ENCODE measurements around the gene ADRB1.

The ADRB1 gene
- long read RNA-seq, donor 1, result 0 reads
- long read RNA-seq, donor 2, result 0 reads
- long read RNA-seq, donor 3, result 0 reads
- long read RNA-seq, donor 4, partial matches to known transcripts, result 0 of 1 reads
- long read RNA-seq, donor 4, other reads (novel, unspliced or antisense), result 0 of 1 reads
- long read RNA-seq, donor 5, partial matches to known transcripts, result 0 of 1 reads
- long read RNA-seq, donor 5, other reads (novel, unspliced or antisense), result 0 of 1 reads
- long read RNA-seq, donor 6, partial matches to known transcripts, result 0 of 1 reads
- long read RNA-seq, donor 6, other reads (novel, unspliced or antisense), result 0 of 1 reads
- long read RNA-seq, donor 7, result 0 reads
- long read RNA-seq, donor 8, result 0 reads

GRCh38 chr10:114043532-114044246 lies at the start of gene ADRB1:
Gene ADRB1 (plus strand): TSS chr10:114043866. CDS start chr10:114044133, 267 bp downstream.
- no peak for DNase-seq

- DNase-seq, result no peak
Observed at GRCh38 chr10:113995201-113995600, 48.5 kb upstream of the ADRB1 start.

DNA sequence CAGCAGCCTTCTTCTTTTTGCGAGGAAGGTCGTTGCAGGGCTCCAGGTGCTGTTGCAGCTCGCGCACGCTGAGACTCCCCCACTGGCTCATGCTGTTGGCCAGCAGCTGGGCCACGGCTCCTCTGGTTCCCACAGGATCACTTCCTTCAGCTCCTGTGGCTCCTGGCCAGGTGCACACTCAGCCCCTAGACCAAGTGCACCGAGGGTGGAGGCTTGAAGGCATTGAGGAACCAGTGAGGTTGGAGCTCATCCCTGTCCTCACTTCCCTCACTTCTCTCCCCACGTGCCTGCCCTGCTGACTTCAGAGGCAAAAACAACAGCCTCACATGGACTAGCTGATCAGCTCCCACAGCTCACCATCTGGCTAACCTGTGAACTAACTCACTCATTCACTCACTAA lies 46.2 kb upstream of the ADRB1 start:
- no peak for DNase-seq

- no peak for DNase-seq
Observed at GRCh38 chr10:113999531-113999930, 44.1 kb upstream of the ADRB1 start.

DNA sequence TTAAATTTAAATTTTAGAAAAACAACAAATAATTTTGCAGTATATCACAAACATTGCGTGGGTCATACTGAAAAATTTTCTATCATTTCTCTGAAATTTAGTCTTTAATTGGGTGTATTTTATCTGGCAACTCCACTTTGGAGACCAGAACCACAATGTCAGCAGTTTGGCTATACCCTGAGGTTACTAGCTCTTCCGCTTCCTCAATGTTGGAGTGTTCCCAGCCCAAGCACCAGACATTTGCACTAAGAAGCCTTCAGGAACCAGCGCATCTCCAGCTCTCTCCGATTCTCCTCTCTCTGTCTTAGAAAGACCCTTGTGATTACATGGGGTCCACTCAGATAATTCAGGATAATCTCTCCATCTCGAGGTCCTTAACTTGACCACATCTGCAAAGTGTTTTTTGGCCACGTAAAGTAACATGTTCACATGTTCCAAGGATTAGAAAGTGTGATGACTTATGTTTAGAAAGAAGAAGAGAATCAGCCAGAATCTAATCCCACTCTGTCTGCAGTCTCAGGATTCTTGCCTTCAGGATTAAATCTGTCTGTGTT lies 43.1 kb upstream of the ADRB1 start:
- no peak for DNase-seq

DNA sequence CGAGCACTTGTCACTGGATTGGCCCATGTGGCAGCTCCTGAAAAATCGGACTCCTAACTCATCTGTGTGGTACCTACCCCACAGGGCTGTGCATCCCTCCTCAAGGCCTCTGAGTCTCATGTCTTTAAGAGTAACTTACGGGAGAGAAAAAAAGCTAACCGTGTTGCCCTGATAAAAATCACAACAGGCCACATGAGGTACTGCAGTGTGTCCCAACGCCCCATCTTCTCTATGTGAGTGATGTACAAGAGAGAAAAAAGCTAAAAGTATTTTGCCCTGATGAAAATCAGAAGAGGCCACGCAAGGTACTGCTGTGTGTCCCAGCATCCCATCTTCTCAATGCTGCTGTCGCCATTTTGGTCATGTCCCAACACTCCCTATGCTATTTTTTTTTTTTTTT lies 41.2 kb upstream of the ADRB1 start:
- no peak for DNase-seq

GRCh38 chr10:114003161-114003941 lies 40.3 kb upstream of the ADRB1 start:
- DNase-seq, result no peak

GRCh38 chr10:114009281-114009996 lies 34.2 kb upstream of the ADRB1 start:
- DNase-seq, result no peak

- no peak for DNase-seq
Observed at GRCh38 chr10:114010316-114010715, 33.4 kb upstream of the ADRB1 start.

GRCh38 chr10:114012650-114013049 lies 31.0 kb upstream of the ADRB1 start:
- no peak for DNase-seq

- no peak for DNase-seq
Observed at GRCh38 chr10:114015708-114016107, 28.0 kb upstream of the ADRB1 start.

GRCh38 chr10:114017271-114017670 lies 26.4 kb upstream of the ADRB1 start:
- no peak for DNase-seq

DNA sequence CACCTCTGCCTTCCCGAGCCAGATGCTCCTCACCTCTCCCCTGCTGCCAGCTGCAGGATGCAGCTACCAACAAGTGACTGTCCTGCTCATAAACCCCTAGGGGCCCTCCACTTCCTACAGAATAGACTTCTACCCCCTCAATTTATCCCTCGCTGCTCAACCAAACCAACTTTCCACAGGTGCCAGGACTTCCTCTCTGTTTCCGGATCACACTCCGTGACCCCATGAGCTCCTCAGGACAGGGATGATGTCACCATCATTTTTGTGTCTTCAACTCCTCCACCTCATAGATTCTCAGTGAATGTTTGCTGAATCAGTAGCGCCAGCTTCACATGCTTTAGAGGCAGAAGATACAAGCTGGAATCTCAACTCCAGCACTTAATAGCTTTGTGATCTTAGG lies 25.8 kb upstream of the ADRB1 start:
- DNase-seq, result no peak

DNA sequence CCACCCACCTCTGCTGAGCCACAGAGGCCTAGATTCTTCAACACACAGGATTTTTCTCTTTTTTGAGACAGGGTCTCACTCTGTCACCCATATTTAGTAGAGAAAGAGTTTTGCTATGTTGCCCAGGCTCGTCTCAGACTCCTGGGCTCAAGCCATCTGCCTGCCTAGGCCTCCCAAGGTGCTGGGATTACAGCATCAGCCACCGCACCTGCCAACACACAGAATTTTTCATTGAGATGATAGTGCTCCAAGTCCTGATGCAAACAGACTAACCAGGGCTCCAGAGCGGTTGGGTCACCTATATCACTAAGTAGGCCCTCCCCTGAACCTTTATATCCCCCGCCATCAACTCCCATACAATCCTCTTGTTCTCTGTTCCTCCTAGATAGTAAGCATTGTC lies 24.4 kb upstream of the ADRB1 start:
- DNase-seq, result no peak

- no peak for DNase-seq
Observed at GRCh38 chr10:114021154-114021553, 22.5 kb upstream of the ADRB1 start.

DNA sequence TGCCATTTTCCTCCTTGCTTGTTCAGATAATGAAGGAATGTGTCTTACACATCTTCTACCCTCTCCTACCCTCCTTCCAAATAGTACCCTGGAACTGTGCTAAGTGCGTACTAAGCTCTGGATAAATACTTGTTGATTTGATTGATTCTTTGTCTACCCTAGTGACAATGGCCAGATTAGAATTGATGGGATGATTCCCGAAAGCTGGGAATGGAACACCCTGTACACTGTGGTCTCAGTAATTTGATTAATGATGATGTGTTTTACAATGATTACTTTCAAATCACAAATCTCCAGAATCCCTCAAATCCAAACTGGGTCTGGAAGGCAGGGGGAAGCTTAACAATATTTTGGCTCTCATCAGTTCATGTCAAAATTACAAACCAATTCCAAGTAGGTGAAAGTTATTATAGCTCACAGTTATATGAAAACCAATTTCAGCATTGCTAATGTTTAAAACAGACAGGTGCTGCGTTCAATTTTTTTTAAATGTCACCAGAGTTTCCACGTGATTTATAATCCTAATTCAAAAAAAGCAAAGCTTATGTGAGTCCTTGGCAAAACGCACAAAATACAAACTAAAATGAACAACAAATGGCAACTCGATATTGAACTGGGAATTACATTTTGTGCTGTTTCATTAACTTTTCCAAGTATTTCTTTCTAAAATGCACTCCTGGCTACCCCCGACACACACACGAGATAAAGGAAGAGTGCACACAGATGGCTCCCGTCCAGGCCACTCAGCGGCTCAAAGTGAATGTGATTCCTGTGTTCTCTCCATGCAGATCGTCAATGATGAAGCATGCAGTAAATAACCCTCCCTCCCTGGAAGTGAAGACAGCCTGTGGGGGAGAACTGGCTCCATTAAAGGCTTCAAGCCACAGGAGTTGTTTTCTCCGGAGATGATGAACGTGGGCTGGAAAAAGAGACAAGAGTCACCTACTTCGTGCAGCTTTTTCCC lies 21.7 kb upstream of the ADRB1 start:
- DNase-seq, result no peak

GRCh38 chr10:114022766-114023597 lies 20.7 kb upstream of the ADRB1 start:
- DNase-seq, result no peak

- DNase-seq, result no peak
Observed at GRCh38 chr10:114024876-114025610, 18.6 kb upstream of the ADRB1 start.

DNA sequence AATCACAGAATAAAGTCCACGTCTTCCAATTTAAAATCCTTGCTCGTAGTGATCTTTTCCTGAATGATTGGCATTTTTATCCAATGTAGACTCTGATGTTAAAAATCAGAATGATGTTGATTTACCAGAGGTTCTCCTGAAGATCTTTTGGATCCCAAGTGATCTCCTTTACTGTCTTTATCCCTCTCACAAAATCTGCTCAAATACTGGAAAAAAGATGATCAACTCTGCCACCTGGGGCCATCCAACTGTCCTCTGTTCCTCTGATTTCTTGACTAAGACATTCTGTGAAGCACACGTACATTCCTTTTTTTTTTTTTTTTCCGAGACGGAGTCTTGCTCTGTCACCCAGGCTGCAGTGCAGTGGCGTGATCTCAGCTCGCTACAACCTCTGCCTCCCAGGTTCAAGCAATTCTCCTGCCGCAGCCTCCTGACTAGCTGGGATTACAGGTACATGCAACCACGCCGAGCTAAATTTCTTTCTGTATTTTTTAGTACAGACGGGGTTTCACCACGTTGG lies 18.0 kb upstream of the ADRB1 start:
- DNase-seq, result no peak
